Measurements from ENCODE around the gene TMEM63B.

Gene TMEM63B

DNA sequence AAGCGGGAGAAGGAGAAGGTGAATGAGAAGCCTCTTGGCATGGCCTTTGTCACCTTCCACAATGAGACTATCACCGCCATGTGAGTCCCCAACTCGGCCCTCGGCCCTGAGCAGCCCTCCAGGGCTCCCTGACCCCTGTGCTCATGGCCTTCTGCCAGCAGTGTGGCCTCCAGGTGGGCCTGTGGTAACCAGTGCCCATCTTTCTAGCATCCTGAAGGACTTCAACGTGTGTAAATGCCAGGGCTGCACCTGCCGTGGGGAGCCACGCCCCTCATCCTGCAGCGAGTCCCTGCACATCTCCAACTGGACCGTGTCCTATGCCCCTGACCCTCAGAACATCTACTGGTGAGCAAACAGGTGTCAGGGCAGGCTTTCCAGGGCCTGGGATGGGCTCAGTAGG, 21.0 kb downstream of the TMEM63B start:
- no peak for TF ChIP-seq CTCF (IDR thresholded peaks at IDR 0.05; ENCODE audit: insufficient read depth, missing control alignments)
- DNase-seq (ENCODE audit: insufficient read length, low spot score) (no peak), FAIRE-seq (no peak)

GRCh38 chr6:44149369-44150012, 22.1 kb downstream of the TMEM63B start:
- no peak for TF ChIP-seq CTCF (IDR thresholded peaks at IDR 0.05; ENCODE audit: insufficient read depth, missing control alignments)
- no peak for FAIRE-seq
- DNase-seq (ENCODE audit: insufficient read length, low spot score) = no peak

GRCh38 chr6:44150317-44150917, 23.1 kb downstream of the TMEM63B start:
- FAIRE-seq = no peak
- DNase-seq (ENCODE audit: insufficient read length, low spot score) = no peak
- TF ChIP-seq CTCF (IDR thresholded peaks at IDR 0.05; ENCODE audit: insufficient read depth, missing control alignments) = no peak

GRCh38 chr6:44151348-44152108, 24.2 kb downstream of the TMEM63B start:
- peak; percentile 78 for DNase-seq (ENCODE audit: insufficient read length, low spot score)
- FAIRE-seq = no peak
- peak; percentile 87 for TF ChIP-seq CTCF (IDR thresholded peaks at IDR 0.05; ENCODE audit: insufficient read depth, missing control alignments)

DNA sequence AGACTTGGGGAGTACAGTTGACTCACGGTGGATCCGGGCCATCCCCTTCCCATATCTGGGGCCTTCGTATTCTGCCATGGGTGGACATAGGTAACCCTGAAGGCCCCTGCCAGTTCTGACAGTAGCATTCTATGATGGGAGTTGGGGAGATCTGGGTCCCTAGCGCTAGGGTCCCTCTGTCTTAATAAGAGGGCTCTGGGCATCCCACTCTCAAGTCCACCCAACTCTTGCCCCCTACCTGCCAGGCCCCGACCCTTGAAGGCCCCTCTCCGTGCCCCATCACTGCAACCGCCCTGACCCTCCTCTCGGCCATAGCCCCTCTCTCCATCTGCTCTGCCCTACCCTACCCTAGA, 24.7 kb downstream of the TMEM63B start:
- DNase-seq (ENCODE audit: insufficient read length, low spot score) (no peak), FAIRE-seq (no peak)
- TF ChIP-seq CTCF (IDR thresholded peaks at IDR 0.05; ENCODE audit: insufficient read depth, missing control alignments) = no peak

DNA sequence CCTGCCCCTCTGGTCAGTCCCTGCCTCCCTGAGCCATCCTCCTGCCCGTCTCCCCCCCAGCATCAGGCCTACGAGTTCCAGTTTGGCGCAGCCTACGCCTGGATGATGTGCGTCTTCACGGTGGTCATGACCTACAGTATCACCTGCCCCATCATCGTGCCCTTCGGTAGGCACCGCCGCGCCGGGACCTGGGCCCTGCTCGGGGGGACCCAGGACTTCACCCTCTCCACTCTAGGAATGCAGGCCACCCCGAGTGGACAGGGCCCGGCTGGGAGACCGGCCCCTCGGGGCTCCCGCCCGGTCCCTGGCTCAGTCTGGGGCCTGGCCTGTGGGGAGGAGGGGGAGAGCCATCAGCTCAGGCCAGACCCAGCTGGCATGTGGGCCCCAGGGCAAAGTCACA, 25.2 kb downstream of the TMEM63B start:
- no peak for FAIRE-seq
- no peak for DNase-seq (ENCODE audit: insufficient read length, low spot score)
- TF ChIP-seq CTCF (IDR thresholded peaks at IDR 0.05; ENCODE audit: insufficient read depth, missing control alignments) = no peak

DNA sequence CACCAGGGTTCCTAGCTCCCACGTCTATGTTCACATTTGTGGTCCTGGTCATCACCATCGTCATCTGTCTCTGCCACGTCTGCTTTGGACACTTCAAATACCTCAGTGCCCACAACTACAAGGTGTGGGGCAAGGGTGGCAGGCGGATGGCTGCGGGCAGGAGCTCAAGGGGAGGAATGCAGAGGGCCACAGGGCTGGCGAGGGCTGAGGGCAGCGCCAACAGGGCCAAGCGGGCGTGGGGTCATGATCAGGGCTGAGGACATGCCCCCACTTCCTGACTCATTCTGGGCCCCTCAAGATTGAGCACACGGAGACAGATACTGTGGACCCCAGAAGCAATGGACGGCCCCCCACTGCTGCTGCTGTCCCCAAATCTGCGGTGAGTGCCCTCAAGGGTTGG, 26.7 kb downstream of the TMEM63B start:
- FAIRE-seq (no peak), DNase-seq (ENCODE audit: insufficient read length, low spot score) (no peak)
- no peak for TF ChIP-seq CTCF (IDR thresholded peaks at IDR 0.05; ENCODE audit: insufficient read depth, missing control alignments)
